GM19043 (cell line): ENCODE data around the gene GNB1L.

Experiments
- ATAC-seq: cut with Tn5 transposase; IDR thresholded peaks from one replicate; pipeline ENCODE4 v1.9.1; 2021; ENCODE audit warnings: low read depth; ENCODE audit not compliant: unreplicated experiment

The GNB1L gene

GRCh38 chr22:19826619-19826950 is 28.1 kb downstream of the GNB1L start:
- no peak for ATAC-seq

DNA sequence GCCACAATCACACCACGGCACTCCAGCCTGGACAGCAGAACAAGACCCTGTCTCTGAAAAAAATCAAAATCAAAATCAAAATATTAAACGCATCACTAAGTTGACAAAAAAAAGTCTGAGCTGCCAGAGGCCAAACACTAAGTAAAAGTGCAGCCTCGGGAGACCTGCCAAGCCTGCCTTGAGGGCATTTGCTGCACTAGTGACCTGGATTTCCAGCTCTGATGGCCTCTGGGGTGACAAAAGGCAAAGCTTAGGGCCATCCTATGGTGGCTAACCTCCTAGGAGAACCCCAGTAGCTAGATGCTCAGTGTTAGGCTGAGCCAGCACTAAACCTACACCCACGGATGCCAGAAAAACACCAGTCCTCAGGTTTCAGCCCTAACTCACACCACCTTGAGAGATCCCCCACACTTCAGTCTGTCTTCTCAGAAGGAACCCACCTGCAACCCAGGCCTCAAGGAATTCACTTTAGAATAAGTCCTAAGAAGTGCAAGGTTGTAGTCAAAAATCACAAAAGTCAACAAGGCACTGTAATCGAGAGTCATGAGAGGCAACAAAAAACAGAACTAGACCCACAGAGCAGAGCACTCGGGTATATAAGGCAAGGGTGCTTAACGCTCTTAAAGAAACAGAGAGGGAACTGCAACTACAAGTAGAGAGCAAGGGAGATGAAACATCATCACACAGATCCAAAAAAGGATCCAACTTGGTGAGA is 28.6 kb downstream of the GNB1L start:
- no peak for ATAC-seq

DNA sequence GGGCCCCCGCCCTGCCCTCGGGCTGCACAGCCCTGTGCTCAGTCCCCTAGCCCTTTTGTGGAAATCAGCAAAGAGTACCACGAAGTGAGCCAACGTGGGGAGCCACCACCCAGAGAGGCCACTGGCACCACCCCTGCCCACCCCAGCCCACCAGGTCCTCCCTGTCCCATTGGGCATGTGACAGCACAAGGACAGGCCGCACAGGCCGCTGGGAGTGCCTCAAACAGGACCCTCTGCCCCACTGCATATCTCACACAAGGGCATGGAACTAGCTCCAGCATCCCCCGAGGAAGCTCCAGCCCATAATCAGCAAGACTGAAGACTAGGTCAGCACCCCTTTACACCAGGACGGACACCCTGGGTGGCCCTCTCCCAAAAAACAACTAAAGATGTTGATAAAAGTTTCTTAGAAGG is 29.7 kb downstream of the GNB1L start:
- ATAC-seq: no peak

DNA sequence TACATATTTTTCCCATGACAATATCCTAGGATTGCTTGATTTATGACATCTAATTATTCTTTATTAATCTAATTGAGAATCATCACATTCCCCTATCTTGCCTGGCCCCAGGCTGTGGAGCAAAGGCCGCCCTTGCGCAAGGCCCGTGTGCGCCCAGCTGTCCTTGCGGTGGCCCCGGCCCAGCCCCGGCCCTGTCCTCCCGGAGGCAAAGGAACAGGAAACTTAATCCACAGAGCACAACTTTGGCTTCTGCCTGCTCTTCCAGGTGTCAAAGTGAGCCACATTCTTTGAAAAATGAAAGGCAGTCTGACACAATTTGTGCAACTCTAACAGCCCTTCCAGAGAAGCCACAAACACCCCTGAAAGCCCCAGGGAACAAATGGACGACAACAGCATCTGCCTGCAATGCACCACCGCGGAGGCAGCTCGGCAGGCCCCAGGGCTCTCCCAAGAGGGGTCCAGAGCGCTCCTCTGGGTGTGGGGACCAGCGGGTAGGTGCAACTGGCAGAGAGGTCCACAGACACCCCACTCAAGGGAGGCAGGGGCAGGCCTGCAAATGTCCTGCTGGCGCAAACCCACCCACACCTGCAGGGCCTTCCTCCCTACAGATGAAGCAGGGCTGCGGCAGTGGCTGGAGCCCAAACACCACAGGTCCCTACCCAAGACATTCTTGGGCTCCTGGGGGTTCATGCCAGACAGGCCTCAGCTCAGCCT is 30.3 kb downstream of the GNB1L start:
- ATAC-seq: no peak

DNA sequence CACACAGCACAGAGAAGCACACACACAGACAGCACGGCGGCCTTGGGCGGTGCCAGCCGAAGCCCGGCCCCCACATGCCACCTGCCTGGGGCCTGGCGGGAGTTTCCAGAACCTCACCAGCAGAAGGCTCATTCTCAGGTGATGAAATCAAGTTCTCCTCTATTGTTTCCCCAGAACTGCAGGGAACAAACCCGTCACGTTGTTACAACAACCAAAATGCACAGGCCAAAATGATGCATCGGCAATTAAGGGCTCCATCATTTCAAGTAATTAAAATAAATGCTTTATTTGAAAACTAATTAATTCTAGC is 30.8 kb downstream of the GNB1L start:
- no peak for ATAC-seq

GRCh38 chr22:19823191-19823901 is 31.3 kb downstream of the GNB1L start:
- ATAC-seq: no peak

DNA sequence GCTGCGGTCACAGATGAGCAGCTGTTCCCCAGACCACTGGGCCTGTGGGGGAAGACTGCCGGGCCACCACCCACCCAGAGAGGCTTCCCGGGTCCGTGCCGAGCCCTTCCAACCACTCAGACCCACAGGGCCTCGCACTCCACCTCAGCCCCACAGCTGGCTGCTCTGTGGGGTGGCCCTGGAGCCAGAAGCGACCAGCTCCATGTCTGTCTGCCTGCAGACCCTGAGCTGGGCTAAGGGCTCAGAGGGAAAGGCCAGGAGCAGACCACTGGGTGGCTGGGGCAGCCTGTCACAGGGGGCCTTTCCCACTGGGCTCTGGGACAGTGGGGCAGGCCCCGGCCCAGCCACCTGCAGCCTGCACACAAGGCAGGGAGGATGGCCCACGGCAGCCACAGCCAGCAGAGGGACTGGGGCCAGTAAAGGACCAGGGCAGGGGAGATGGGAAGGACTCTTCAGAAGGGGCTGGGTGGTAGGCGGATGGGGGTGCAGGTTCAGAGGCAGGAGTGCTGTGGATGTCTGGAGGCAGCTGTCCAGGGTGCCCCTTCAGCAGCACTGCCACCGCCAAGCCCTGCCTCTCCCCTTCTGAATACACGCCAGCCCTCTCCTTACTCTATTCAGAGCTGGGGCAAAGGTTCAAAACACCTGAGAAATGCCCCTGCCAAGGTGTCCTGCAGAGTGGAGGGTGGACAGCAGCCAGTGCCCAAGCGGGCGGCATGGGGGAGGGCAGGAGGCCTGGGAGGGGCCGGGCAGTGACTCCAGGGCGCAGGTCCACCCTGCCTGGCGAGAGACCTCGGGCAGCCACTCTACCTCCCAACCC is 32.2 kb downstream of the GNB1L start:
- no peak for ATAC-seq

DNA sequence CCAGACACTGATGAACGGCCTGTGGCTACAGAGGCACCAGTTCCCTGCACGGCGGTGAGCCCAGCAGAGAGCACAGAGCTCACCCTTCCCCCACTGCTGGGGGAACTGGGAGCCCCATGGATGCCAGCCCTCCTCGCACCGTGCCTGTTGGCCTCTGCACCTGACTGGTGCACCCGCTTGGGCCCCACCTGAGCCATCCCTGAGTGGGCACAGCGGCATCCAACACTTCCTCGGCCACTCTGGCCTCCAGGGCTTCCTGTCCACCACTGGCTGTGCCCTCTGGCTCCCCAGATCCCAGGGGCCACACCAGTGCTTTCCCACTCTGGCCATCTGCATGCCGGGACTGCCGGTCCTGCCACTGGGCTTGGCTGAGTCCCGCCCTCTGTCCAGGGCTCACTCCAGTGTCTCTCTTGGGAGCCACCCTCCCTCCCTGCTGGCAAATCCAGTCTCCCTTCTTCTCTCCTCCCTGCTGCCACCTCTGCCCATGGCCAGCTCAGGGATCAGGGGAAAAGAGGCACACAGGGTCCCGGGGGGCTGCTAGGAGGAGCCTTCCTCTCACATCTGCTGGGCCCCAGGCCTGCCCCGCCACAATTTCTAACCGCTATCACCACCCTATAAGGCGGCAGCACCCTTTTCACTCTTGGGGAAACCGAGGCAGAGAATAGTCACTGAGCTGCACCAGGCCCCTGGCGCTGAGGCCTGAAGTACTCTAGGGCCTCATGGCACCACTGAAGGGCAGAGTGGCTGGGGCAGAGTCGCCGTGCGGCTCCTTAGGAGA is 33.0 kb downstream of the GNB1L start:
- ATAC-seq: no peak

- no peak for ATAC-seq
Observed at GRCh38 chr22:19820880-19821522, 33.7 kb downstream of the GNB1L start.

- ATAC-seq: no peak
Observed at GRCh38 chr22:19819911-19820879, 34.5 kb downstream of the GNB1L start.

GRCh38 chr22:19819208-19819910 is 35.3 kb downstream of the GNB1L start:
- no peak for ATAC-seq

DNA sequence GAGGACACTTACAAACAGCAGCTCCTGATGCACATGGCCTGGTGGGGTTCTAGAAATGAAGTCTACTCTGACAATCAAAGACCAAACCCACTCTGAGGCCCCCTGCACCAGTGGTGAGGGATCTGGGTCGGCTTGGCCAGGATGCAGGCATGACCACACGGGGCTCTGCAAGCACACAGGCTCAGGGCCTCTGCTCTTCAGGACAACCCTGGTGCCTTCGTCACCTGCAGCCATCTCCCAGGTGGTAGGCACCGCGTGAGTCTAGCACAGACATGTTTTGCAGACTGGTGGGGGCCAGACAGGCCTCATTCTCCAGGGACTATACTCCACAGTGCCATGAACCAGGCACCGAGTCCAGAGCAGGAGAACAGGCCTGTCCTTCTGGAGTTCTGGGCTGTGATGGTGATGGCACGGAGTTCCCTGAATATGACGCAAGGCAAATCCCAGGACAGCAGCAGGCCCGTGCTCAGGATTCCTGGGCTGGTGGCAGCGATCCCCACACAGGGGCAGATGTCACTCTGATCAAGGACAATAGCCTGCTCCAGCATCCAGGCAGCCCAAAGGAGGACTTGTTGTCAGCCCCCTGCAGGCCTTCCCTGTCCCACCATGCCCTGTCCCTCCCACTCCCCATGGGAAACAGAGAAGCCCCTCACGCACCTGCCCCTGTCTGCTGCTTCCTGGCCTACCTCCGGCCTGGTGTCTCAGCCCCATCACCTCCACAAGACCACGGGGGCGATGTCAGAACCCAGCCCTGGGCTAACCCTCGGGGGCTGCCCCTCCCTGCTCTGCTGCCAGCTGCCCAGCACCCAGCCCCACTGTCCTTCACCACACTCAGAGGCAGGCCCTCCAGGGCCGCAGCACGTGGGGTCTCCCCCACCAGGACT is 36.1 kb downstream of the GNB1L start:
- no peak for ATAC-seq

DNA sequence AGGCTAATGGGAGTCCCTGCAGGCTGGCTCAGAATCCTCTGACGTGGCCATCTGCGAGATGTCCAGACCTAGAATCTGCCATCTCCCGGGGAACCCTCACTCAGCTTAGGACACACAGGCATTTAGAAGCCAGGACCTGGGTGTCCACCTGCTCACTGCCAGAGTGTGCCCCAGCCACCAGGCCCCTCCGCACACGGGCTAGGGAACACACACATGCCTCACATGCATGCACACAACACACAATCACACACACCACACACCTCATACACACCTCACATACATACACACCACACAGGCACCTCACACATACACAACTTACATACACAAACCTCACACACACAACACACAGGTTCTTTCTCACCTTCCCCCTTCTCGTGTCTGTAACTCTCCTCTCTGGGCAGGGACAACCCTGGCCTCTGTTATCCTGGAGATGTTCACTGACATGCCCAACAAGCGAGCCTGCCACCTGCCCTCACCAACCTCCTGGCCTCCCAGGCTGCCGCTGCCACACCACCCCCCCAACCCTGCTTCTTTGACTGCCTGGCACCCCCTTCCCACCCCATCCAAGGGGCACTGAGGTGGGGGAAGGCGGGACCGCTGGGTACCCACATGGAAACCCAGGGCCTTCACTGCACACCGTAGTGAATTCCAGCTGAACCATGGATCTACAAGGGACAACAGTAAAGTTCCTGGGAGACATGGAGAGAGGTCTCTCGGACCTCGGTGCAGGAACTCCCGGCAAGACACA is 38.1 kb downstream of the GNB1L start:
- no peak for ATAC-seq

DNA sequence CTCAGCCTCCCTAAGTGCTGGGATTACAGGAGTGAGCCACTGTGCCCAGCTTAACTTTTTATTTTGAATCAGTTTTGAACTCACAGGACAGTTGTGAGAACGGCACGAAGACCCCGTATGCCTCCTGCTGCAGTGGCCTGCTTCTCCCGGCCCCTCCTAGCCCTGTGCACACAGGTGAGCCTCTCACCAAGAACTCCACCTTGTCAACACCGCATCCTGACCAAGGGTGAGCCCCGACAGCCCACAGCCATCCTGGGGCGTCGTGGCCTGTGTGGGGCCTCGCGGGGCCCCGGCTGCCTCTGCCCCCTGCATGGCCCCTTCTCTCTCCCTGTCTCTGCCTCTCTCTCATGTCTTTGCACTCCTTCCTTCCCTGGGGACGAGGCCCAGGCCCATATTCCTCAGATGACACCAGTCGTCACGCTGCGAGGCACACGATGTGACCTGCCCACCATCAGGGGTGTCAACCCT is 38.8 kb downstream of the GNB1L start:
- no peak for ATAC-seq

DNA sequence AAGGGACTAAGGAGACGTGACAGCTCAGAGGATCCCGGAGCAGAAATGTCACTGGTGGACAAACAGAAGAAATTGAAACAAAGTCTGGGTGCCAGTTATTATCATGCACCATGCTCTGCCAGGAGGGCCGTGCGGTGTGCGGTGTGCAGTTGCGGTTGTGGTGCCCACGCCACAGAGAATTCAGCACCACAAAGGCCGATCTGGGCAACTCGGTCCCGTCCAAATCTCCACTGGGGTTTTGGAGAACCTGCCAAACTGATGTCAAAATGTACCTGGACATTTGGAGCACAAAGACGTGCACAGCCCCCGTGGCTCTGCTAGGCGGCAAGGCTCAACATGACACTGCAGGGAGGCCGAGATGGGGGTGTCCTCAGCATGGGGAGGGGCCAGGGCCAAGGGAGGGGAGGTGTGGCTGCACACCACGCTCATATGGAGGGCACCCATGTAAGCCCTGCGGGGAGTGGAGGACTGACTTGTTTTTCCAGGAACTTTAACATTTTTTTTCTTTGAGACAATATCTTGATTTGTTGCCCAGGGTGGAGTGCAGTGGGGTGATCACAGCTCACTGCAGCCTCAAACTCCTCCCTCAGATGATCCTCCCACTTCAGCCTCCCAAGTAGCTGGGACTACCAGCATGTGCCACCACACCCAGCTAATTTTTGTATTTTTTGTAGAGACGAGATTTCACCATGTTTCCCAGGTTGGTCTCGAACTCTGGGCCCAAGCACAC is 39.4 kb downstream of the GNB1L start:
- ATAC-seq: no peak

DNA sequence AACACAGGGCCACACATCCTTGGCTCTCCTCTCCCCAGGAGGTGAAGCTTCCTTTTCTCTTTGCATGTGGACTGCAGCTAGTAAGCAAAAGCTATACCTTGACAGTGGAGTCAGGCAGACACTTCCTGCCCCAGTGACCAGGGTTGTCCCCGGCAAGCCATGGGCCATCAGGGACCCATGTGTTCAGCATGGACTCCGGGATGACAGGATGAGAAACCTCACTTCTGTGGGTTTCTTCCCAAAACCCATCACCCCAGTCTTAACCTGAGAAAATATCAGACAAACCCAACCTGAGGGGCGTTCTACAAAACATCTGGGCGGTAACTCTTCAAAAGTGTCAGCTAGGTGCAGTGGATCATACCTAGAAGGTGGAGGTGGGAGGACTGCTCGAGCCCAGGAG is 40.2 kb downstream of the GNB1L start:
- ATAC-seq: no peak
